Sigmoid colon (tissue), 7 donors: ENCODE results near the gene WHRN. TPM values are rescaled to one million over a fixed set of nuclear protein-coding genes. Genes with fewer than 3 reads are reported as not detected.

Experiments
- DNase-seq: peaks from one replicate; pipeline ENCODE4 v3.0.0-alpha.2; 2019
- H3K27ac ChIP-seq, 4 donors: fragments of 200-600 bp; sonication (generic); one replicate each; pipeline ENCODE4 v1.5.1; 2016 to 2019; ENCODE audit warnings: mild to moderate bottlenecking in 1 of 4
- H3K27me3 ChIP-seq, 3 donors: fragments of 200-600 bp; sonication (generic); one replicate each; pipeline ENCODE4 v1.5.1; 2019; ENCODE audit warnings: mild to moderate bottlenecking in 1 of 3
- H3K36me3 ChIP-seq, 4 donors: fragments of 200-600 bp; sonication (generic); one replicate each; pipeline ENCODE4 v1.5.1; 2016 to 2019
- H3K4me1 ChIP-seq, 4 donors: fragments of 200-600 bp; sonication (generic); one replicate each; pipeline ENCODE4 v1.5.1; 2017 to 2019
- H3K4me3 ChIP-seq, 4 donors: fragments of 200-600 bp; sonication (generic); one replicate each; pipeline ENCODE4 v1.5.1; 2017 to 2019; ENCODE audit warnings: mild to moderate bottlenecking in 2 of 4, moderate library complexity in 1 of 4
- H3K9me3 ChIP-seq, 4 donors: fragments of 200-600 bp in 3 of 4; sonication (generic) in 3 of 4; one replicate each; pipeline versions ENCODE4 v1.5.1 to v1.6.1; 2013 to 2019
- CTCF ChIP-seq, 4 experiments: fragments of 450-650 bp in 3 of 4; fragments of 200-600 bp in 1 of 4; IDR thresholded peaks; one replicate each; pipeline ENCODE4 v1.5.1; 2016 to 2019; ENCODE audit warnings: antibody characterized with exemption in 4 of 4, mild to moderate bottlenecking in 3 of 4, moderate library complexity in 2 of 4
- EP300 ChIP-seq, 4 donors: sonication (generic); formaldehyde crosslinking; IDR thresholded peaks; one replicate each; pipeline ENCODE4 v1.6.1; 2017; ENCODE audit warnings: antibody characterized with exemption in 4 of 4
- POLR2A ChIP-seq, 2 donors: fragments of 450-650 bp; IDR thresholded peaks; one replicate each; pipeline ENCODE4 v1.6.1; 2016; ENCODE audit warnings: antibody characterized with exemption in 2 of 2, mild to moderate bottlenecking in 2 of 2, moderate library complexity in 2 of 2
- POLR2AphosphoS5 ChIP-seq, 4 donors: sonication (generic); formaldehyde crosslinking; IDR thresholded peaks; one replicate each; pipeline ENCODE4 v1.6.1; 2017; ENCODE audit warnings: antibody characterized with exemption in 4 of 4
- WGBS, 2 donors: extraction: QIAGEN DNeasy Blood & Tissue Kit; methylation state at CpG; one replicate each; pipeline ENCODE4 v1.1.7; 2013; 5-methylcytosine and 5-hydroxymethylcytosine counted together
- intact Hi-C: fragments of 100-400 bp; cut with DNase I; formaldehyde crosslinking; loops from one replicate; pipeline ENCODE4 v1.15.1; 2023
- polyA plus RNA-seq, 3 donors: library from polyadenylated mRNA; stranded (reverse); fragments of 200-250 nt; gene quantifications; one replicate each; pipeline ENCODE4 v1.2.3, GENCODE V29; 2013
- total RNA-seq, 4 donors: library from RNA; depleted of rRNA; stranded (reverse); fragments of >200 nt; gene quantifications; one replicate each; pipeline ENCODE4 v1.1.0, GENCODE V29; 2016
- donor health status: healthy with polysubstance abuse.
- donor health status: Bipolar disorder and iron deficiency.
- donor health status: healthy.

Gene WHRN
- total and polyA plus RNA-seq, 7 donors = 0.60 to 7.8 (median 5.4) TPM

DNA sequence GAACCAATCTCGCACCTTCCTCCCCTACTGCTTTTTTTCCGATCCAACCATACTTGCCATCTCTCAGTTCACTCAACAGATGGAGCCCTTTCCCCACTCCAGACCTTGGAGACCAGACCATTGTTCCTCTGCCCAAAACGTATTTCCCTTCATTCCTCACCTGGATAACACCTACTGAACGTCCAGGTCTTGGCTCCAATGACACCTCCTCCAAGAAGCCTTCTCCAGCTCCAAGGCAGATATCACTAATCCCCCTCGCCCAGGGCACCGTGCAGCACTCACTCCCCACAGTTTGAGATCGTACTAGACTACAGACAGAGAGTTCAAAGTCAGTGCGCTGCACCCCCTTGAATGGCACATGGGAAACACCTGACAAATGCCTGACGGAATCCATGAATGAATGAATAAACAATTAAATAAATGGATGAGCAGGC lies 70.4 kb downstream of the WHRN start:
- intact Hi-C loops = no loop called here
- Histone ChIP-seq H3K4me1 (no peaks in the 10 kb centered on the region), H3K36me3 (no peaks in the 10 kb centered on the region), H3K9me3 (no peaks in the 10 kb centered on the region), H3K27me3 (no peaks in the 10 kb centered on the region), H3K27ac (no peak overlapping the region), H3K4me3 (no peak overlapping the region)
- no peak for TF ChIP-seq EP300 (IDR thresholded peaks at IDR 0.05)
- no peak for TF ChIP-seq POLR2A (IDR thresholded peaks at IDR 0.05)
- peak in 1 of 4 experiments; percentile 18 for TF ChIP-seq CTCF (IDR thresholded peaks at IDR 0.05)
- 40 to 53% methylated on average over 9 of the region's 9 CpGs for WGBS, 2 donors
- no peak for DNase-seq

DNA sequence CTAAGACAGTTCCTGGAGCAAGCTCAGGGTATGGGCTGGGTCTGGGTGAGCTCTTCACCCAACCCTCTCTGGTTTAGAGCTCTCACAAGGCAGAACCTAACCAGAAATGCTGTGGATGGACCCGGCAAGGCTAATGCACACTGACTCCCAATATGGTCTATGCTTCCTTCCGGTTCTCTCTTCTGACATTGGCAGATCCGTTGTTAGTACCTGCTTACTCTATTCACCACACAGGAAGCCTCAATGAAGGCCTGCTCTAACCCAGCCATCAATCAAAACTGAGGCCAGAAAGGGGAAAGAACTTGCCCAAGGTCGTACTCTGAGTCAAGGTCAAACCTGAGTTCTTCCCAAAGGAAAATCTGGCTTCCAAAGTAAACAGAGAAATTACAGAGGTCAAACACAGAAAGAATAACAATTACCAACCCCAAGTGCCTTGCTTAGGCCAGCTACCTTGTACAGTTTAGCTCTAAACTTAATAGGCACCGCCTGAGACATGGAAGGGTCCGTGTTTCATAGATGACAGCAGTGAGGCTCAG lies 71.5 kb downstream of the WHRN start:
- H3K27ac ChIP-seq = no peak overlapping the region
- TF ChIP-seq CTCF (IDR thresholded peaks at IDR 0.05) (no peak), EP300 (IDR thresholded peaks at IDR 0.05) (no peak), POLR2AphosphoS5 (IDR thresholded peaks at IDR 0.05) (no peak), POLR2A (IDR thresholded peaks at IDR 0.05) (no peak)
- intact Hi-C loops = no loop called here
- no peaks in the 10 kb centered on the region for H3K27me3 ChIP-seq
- no peaks in the 10 kb centered on the region for H3K4me1 ChIP-seq
- no peak overlapping the region for H3K4me3 ChIP-seq
- H3K36me3 ChIP-seq = no peaks in the 10 kb centered on the region
- H3K9me3 ChIP-seq = no peaks in the 10 kb centered on the region
- no peak for DNase-seq
- WGBS, 2 donors = 56 to 60% methylated on average over 6 of the region's 6 CpGs

- Histone ChIP-seq H3K4me1 (no peaks in the 10 kb centered on the region), H3K27me3 (no peaks in the 10 kb centered on the region), H3K27ac (no peak overlapping the region), H3K36me3 (no peaks in the 10 kb centered on the region), H3K4me3 (no peak overlapping the region), H3K9me3 (no peaks in the 10 kb centered on the region)
- no peak for DNase-seq
- WGBS, 2 donors = 92 to 93% methylated on average over 15 of the region's 15 CpGs
- intact Hi-C loops = no loop called here
- TF ChIP-seq EP300 (IDR thresholded peaks at IDR 0.05) = no peak
- no peak for TF ChIP-seq POLR2A (IDR thresholded peaks at IDR 0.05)
- TF ChIP-seq CTCF (IDR thresholded peaks at IDR 0.05) = no peak
- TF ChIP-seq POLR2AphosphoS5 (IDR thresholded peaks at IDR 0.05) = no peak
Measured at GRCh38 chr9:114433086-114433485, 72.2 kb downstream of the WHRN start.

GRCh38 chr9:114432323-114433067 lies 72.8 kb downstream of the WHRN start:
- WGBS, 2 donors = 78 to 79% methylated on average over 6 of the region's 6 CpGs
- intact Hi-C loops = no loop called here

More at GRCh38 chr9:114432323-114433067, 72.8 kb downstream of the WHRN start:
- H3K4me3 ChIP-seq = no peak overlapping the region
- no peak for DNase-seq
- no peaks in the 10 kb centered on the region for H3K9me3 ChIP-seq
- H3K27ac ChIP-seq = no peak overlapping the region
- no peaks in the 10 kb centered on the region for H3K27me3 ChIP-seq
- H3K4me1 ChIP-seq = no peaks in the 10 kb centered on the region
- H3K36me3 ChIP-seq = no peaks in the 10 kb centered on the region
- TF ChIP-seq POLR2AphosphoS5 (IDR thresholded peaks at IDR 0.05) = no peak
- no peak for TF ChIP-seq CTCF (IDR thresholded peaks at IDR 0.05)
- no peak for TF ChIP-seq EP300 (IDR thresholded peaks at IDR 0.05)
